GM19240 (cell line): ENCODE data around the gene MORN4.
"Not testable (repeated sequence)": the region's sequence is repeated elsewhere in the genome, so short reads cannot be mapped to it uniquely, and the experiment has no call there.

Experiments
- DNase-seq: peaks from one replicate; pipeline ENCODE4 v3.0.0; 2011; ENCODE audit warnings: low spot score; ENCODE audit not compliant: insufficient read length

Gene MORN4

GRCh38 chr10:97642471-97643159 lies 9.3 kb upstream of the MORN4 start:
- not testable (repeated sequence) for DNase-seq

- no peak for DNase-seq
These were observed 7.8 kb upstream of the MORN4 start for GRCh38 chr10:97640868-97641811.

GRCh38 chr10:97640174-97640867 lies 7.0 kb upstream of the MORN4 start, which contains the start of gene PI4K2A:
PI4K2A (plus strand) TSS chr10:97640671; CDS start chr10:97640743, 72 bp downstream.
- DNase-seq, result peak; percentile 93

GRCh38 chr10:97639090-97639489 lies 5.8 kb upstream of the MORN4 start:
- DNase-seq, result not testable (repeated sequence)

- DNase-seq, result no peak
These were observed 2.3 kb upstream of the MORN4 start for GRCh38 chr10:97635577-97635976.

GRCh38 chr10:97633921-97634320 lies 621 bp upstream of the MORN4 start:
- DNase-seq, result no peak

GRCh38 chr10:97631098-97631497 lies 2.2 kb downstream of the MORN4 start:
- DNase-seq, result no peak

GRCh38 chr10:97629289-97629688 lies 4.0 kb downstream of the MORN4 start:
- DNase-seq, result no peak

GRCh38 chr10:97628228-97628627 lies 5.1 kb downstream of the MORN4 start:
- DNase-seq, result no peak

GRCh38 chr10:97627731-97628130 lies 5.6 kb downstream of the MORN4 start:
- no peak for DNase-seq

GRCh38 chr10:97623277-97623676 lies 10.0 kb downstream of the MORN4 start:
- no peak for DNase-seq

GRCh38 chr10:97618733-97619132 lies 14.6 kb downstream of the MORN4 start:
- no peak for DNase-seq

GRCh38 chr10:97618285-97618684 lies 15.0 kb downstream of the MORN4 start:
- no peak for DNase-seq

- DNase-seq, result no peak
These were observed 20.9 kb downstream of the MORN4 start for GRCh38 chr10:97612386-97612785.

GRCh38 chr10:97611473-97611872 lies 21.8 kb downstream of the MORN4 start:
- DNase-seq, result no peak

- DNase-seq, result no peak
These were observed 24.2 kb downstream of the MORN4 start for GRCh38 chr10:97608991-97609561.

GRCh38 chr10:97607095-97607636 lies 26.1 kb downstream of the MORN4 start:
- DNase-seq, result no peak

- DNase-seq, result no peak
These were observed 31.8 kb downstream of the MORN4 start for GRCh38 chr10:97601268-97602215.

- no peak for DNase-seq
These were observed 32.7 kb downstream of the MORN4 start for GRCh38 chr10:97600616-97601015.

- DNase-seq, result no peak
These were observed 34.1 kb downstream of the MORN4 start for GRCh38 chr10:97599272-97599619.
